ENCODE measurements around the gene PLD6.

DNA sequence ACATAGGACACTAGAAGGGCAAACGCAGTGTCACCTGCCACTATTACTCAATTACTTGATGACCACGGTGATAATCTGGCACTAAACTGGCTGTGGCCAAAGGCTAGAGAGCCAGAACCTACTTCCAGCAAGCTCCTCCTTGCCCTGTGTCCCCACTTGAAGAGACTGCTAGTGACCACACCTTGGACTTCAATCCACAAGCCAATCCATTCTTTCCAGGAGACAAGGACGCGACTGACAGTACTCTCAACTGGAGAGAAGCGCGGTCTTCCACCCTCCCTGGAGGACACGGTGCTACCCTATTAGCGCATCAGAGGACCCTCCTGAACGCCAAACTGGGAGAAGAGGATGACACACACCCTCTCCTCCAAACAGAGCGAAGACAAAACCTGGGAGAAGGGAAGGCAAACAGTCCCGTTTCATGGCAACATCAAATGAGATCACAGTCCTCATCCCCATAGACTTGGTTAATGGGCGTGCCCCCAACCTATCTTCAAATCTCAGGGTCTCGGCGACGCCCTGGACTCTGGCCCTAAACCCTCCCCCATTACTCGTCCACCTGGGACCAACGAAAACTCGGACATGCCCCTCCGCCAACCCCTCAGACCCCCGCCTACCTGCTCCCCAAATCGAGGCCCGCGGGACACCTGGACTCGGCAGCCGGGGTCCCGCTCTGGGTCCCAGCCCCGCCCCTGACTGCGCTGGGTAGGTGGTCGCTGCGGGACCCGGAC, 30.3 kb upstream of the PLD6 start:
- TF ChIP-seq CTCF (IDR thresholded peaks at IDR 0.05) (no peak), POLR2A (IDR thresholded peaks at IDR 0.05) (no peak)

Data from prostate gland (tissue), 2 donors.